IPS-18c (cell line): ENCODE data around the gene MED26.

Source experiments
- H3K4me3 ChIP-seq: 2 replicates; pipeline ENCODE4 v1.7.0; 2013; ENCODE audit warnings: low read depth, mild to moderate bottlenecking, low read length, moderate library complexity; ENCODE audit not compliant: insufficient read depth
- H3K9me3 ChIP-seq: one replicate; pipeline ENCODE4 v1.6.1; 2013; ENCODE audit warnings: mild to moderate bottlenecking, low read length, moderate library complexity; ENCODE audit not compliant: control insufficient read depth, insufficient read depth

MED26 gene

DNA sequence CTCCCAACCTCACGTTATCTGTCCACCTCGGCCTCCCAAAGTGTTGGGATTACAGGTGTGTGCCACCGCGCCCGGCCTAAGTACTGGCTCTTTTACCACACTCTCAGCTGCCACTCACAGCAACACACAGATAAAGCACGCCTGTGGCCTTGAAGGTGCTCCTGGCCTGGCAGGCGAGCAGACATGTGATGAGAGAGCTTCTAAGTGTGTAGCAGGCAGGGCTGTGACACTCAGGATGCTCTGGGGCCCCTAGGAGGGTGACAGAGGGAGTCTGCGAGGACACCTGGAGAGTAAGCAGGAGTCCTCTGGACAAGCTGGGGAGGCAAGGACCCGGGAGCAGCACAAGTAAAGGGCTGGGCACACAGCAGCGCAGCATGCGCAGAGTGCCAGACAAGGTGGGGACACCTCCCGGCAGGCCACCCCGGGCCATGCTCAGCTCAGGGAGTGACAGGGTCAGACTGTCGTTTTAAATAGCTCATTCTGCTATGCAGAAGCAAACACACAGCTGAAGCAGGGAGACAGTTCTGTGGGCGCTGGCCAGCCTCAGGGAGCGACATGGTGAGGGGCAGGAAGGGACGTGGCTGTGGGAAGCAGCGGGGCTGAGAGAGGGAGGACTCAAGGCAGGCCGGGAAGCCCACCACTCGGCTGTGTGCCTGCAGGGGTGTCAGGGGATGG, 26.5 kb downstream of the MED26 start:
- Histone ChIP-seq H3K9me3 (no peaks in the 10 kb centered on the region), H3K4me3 (no peak overlapping the region)

- Histone ChIP-seq H3K9me3 (no peaks in the 10 kb centered on the region), H3K4me3 (no peak overlapping the region)
Measured at GRCh38 chr19:16600824-16601223, 27.2 kb downstream of the MED26 start.

DNA sequence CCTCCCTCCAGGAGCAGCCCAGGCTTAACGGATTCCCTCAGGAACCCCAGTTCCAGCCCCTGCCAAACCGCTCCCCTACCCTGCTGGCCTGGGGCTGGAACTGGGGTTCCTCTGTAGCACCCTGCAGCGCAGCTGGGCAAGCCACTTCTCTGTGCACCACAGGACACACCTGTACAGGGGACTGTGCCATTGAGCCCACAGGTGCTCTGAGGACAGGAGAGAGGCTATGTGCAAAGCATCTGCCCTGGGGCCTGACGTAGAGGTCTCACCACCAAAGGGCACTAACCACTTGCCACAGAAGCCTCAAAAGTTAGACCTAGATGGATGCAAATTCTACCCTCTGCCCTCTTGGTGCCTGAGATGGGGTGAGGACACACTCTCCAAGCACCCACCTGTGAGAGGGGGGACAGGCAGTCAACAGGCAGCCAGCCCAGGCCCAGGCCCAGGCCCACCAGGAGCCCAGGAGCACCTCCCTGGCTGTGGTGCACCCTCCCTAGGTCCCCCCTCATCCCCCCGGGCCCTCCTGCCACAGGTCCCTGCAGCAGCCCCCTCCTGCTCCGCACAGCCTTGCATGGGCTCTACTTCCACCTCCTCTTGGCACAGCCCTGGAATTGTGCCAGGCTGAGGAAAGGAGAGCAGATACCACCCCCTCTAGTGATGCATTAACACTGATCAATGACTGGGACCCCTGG, 28.2 kb downstream of the MED26 start:
- no peak overlapping the region for H3K4me3 ChIP-seq

GRCh38 chr19:16598848-16599247, 29.2 kb downstream of the MED26 start:
- no peaks in the 10 kb centered on the region for H3K9me3 ChIP-seq
- H3K4me3 ChIP-seq, result no peak overlapping the region

More for the DNA sequence above, 28.2 kb downstream of the MED26 start:
- no peaks in the 10 kb centered on the region for H3K9me3 ChIP-seq

DNA sequence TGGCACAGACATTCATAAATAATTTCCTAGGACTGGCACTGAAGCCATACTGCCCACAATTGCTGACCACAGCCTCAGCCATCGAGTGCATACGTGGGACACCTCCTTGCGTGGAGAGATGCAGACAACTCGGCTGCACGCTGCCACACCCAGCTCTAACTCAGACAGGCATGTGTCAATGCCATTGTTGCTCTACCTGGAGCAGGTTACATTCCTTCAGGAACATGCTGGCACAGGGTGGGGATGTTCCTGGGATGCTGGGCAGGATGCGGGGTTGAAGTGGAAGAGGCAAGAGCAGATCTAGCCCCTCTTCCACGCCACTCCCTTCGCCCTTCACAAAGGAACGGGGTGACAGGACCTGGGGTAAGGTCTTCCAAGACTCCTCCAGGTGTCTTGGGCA, 31.6 kb downstream of the MED26 start:
- Histone ChIP-seq H3K9me3 (no peaks in the 10 kb centered on the region), H3K4me3 (no peak overlapping the region)

- Histone ChIP-seq H3K9me3 (no peaks in the 10 kb centered on the region), H3K4me3 (no peak overlapping the region)
Measured at GRCh38 chr19:16595097-16595496, 32.9 kb downstream of the MED26 start.

GRCh38 chr19:16594681-16595091, 33.3 kb downstream of the MED26 start:
- H3K4me3 ChIP-seq, result no peak overlapping the region

GRCh38 chr19:16594131-16594586, 33.8 kb downstream of the MED26 start:
- Histone ChIP-seq H3K4me3 (no peak overlapping the region), H3K9me3 (no peaks in the 10 kb centered on the region)

More at GRCh38 chr19:16594681-16595091, 33.3 kb downstream of the MED26 start:
- H3K9me3 ChIP-seq, result no peaks in the 10 kb centered on the region

DNA sequence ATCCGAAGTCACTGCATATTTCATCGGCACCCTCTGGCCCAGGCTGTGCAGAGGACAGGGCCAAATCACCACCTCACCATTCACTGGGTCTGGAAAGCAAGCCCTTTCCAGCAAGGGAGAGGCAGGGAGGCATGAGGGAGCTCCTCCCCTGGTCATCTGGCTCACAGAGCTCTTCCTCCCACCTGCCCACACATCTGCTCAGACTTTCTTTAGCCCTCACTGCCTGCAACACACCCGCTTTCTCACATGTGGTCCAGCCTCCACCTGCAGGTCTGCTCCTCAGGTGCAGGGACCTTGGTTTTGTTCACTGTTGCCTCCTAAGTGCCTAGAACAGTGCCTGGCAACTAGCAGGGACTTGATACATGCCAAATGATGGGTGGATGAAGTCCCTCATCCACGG, 34.8 kb downstream of the MED26 start:
- Histone ChIP-seq H3K4me3 (no peak overlapping the region), H3K9me3 (no peaks in the 10 kb centered on the region)

- H3K9me3 ChIP-seq, result no peaks in the 10 kb centered on the region
- no peak overlapping the region for H3K4me3 ChIP-seq
Measured at GRCh38 chr19:16591803-16592556, 36.0 kb downstream of the MED26 start.

DNA sequence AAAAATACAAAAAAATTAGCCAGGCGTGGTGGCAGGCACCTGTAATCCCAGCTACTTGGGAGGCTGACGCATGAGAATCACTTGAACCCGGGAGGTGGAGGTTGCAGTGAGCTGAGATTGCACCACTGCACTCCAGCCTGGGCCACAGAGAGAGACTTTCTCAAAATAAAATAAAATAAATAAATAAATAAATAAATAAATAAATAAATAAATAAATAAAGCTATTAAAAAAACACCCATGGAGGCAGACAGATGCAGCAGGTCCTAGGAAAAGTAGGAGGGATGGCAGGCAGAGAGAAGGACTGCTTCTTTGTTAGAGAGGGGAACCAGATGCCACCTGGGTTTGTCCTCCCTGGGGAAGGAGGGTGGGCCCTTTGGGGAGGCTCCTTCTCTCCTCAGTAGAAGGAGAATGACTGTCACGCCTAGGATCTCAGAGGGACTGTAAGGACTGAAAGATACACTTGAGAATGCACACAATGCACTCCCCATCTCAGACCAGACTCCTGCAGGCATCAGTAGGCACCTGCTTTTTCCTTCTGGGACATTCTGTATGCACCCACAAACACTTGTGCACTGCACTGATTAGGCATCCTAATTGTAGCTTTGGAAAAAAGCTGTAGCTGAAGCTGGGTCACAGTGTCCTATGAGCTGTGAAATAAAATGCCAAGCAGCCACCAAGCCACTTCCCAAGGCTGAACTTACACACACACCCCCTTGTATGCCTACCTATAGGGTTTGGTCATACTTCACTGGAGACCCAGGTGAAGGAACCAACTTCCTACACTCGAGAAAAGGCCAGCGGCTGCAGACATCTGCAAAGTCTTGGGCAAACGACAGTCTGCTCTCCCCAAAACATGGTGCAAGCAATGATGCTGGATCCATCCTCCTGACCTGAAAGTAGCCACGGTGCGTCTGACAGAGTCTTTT, 36.9 kb downstream of the MED26 start:
- H3K4me3 ChIP-seq, result no peak overlapping the region
- H3K9me3 ChIP-seq, result no peaks in the 10 kb centered on the region

DNA sequence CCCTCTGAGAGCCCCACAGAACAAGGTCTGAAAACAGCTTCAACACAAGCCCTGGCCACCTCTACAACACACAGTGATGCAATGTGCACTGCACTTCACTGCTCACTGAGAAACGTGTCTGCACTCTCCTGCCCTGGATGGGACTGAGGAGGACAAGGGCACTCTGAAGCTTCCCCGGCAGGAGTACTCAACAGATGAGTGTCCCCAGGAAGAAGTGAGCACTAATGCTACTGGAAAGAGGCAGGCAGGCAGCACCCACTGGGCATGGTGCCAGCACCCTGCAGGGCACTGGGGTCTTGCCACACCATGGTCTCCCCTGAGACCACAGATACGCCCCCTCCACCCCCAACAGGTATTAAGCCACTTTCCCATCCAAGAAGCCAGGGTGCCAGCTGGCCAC, 38.1 kb downstream of the MED26 start:
- H3K4me3 ChIP-seq, result no peak overlapping the region

DNA sequence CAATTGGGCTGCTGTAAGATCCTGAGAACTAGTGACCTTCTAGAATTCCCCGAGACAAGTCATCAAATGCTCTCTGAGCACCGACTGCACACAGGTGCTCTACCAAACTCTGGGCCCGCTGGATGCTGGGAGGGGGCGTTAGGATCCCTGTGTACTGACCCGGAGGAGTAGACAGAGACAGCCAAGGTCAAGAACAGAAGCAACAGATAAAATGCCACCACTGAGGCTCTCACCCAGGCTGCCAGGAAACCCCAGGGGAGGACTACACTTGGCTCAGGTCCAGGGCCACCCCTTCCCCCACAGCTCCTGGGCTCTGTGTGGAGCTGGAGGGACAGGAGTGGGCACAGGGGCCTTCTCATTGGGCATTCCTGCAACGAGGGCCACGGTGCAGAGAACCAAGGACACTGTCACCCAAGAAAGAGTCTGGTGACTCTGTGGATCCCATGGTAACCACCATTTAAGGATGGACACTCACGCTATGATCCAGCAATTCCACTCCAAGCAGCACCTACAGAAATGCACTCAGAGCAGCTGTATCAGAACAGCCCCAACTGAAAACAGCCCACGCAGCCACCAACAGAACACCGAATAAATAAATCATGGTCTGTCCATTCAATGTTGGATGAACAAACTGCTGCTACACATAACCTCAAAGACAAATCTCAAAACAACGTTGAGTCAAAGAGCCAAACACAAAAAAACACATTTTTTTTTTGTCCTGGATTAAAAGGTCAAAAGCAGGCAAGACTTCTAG, 39.0 kb downstream of the MED26 start:
- H3K9me3 ChIP-seq, result no peaks in the 10 kb centered on the region
- H3K4me3 ChIP-seq, result no peak overlapping the region

More for the DNA sequence above, 38.1 kb downstream of the MED26 start:
- H3K9me3 ChIP-seq, result no peaks in the 10 kb centered on the region

- Histone ChIP-seq H3K9me3 (no peaks in the 10 kb centered on the region), H3K4me3 (no peak overlapping the region)
Measured at GRCh38 chr19:16587833-16588823, 39.9 kb downstream of the MED26 start.
